Adrenal gland (tissue), 12 donors: Measurements from ENCODE around the gene ERAP2. TPM values are rescaled to one million over a fixed set of nuclear protein-coding genes. Genes with fewer than 3 reads are reported as not detected.
A peak's percentile ranks its signal among the peaks of the same experiment; 100 is the strongest.

Experiments used
- DNase-seq, 7 donors: peaks; one replicate each; pipeline ENCODE4 v3.0.0-alpha.2; 2019 to 2020
- H3K27ac ChIP-seq, 5 donors: fragments of 200-600 bp; sonication (generic) in 4 of 5; 1 replicate in 3 of 5; 2 replicates in 2 of 5; pipeline versions ENCODE4 v1.5.1 to v1.8.0; 2016 to 2020; ENCODE audit warnings: mild to moderate bottlenecking in 1 of 5
- H3K27me3 ChIP-seq: fragments of 200-600 bp; 2 replicates; pipeline ENCODE4 v1.8.0; 2021
- H3K36me3 ChIP-seq, 2 donors: fragments of 200-600 bp; replicated peaks in 1 of 2; 1 replicate in 1 of 2; 2 replicates in 1 of 2; pipeline versions ENCODE4 v1.5.1 to v1.8.0; 2018 to 2022
- H3K4me1 ChIP-seq, 2 donors: fragments of 200-600 bp; replicated peaks in 1 of 2; 1 replicate in 1 of 2; 2 replicates in 1 of 2; pipeline versions ENCODE4 v1.5.1 to v1.8.0; 2018 to 2021
- H3K4me3 ChIP-seq, 4 donors: fragments of 200-600 bp; sonication (generic) in 3 of 4; one replicate each; pipeline ENCODE4 v1.5.1; 2016 to 2018
- H3K9me3 ChIP-seq, 3 donors: fragments of 200-600 bp; sonication (generic) in 1 of 3; replicated peaks in 1 of 3; 1 replicate in 2 of 3; 2 replicates in 1 of 3; pipeline versions ENCODE4 v1.5.1 to v1.8.0; 2016 to 2021
- CTCF ChIP-seq, 6 experiments: fragments of 450-650 bp in 4 of 6; fragments of 200-600 bp in 2 of 6; sonication (generic) in 1 of 6; IDR thresholded peaks; 1 replicate in 5 of 6; 2 replicates in 1 of 6; pipeline versions ENCODE4 v1.5.1 to v1.8.0; 2016 to 2021; ENCODE audit warnings: antibody characterized with exemption in 6 of 6, mild to moderate bottlenecking in 2 of 6, moderate library complexity in 1 of 6
- POLR2A ChIP-seq, 2 donors: fragments of 450-650 bp; IDR thresholded peaks; one replicate each; pipeline ENCODE4 v1.6.1; 2017; ENCODE audit warnings: antibody characterized with exemption in 2 of 2, mild to moderate bottlenecking in 2 of 2, moderate library complexity in 1 of 2
- WGBS, 4 donors: extraction: QIAGEN DNeasy Blood & Tissue Kit in 2 of 4; methylation state at CpG; one replicate each; pipeline versions ENCODE4 v1.1.5 to v1.1.7; 2013 to 2017; 5-methylcytosine and 5-hydroxymethylcytosine counted together
- intact Hi-C, 2 donors: fragments of 100-400 bp; cut with DNase I; formaldehyde crosslinking; loops; one replicate each; pipeline versions ENCODE4 v1.14.1 to v1.15.0; 2022 to 2023
- polyA plus RNA-seq, 3 donors: library from polyadenylated mRNA; stranded (reverse); fragments of 200-250 nt in 2 of 3; fragments of 350-450 nt in 1 of 3; fragmentation: Illumina TruSeq in 1 of 3; extraction: RNeasy Lipid Tissue Mini Kit (QIAGEN cat#74804) in 1 of 3; gene quantifications; one replicate each; pipeline ENCODE4 v1.2.3, GENCODE V29; 2013 to 2014
- total RNA-seq, 9 donors: library from RNA; depleted of rRNA in 4 of 9; stranded (reverse); fragments of >200 nt in 4 of 9; fragments of 120-200 nt in 1 of 9; fragmentation: NEBNext Ultra II Directional in 1 of 9; extraction: Animal tissue kit (Norgen Biotek cat#: 25700) in 1 of 9; gene quantifications; one replicate each; pipeline versions ENCODE4 v1.1.0 to v1.2.4, GENCODE V29; 2013 to 2023
- donor health status: healthy with polysubstance abuse.
- donor health status: Bipolar disorder and iron deficiency.
- donor health status: DM: yes; HTN: yes; CAD: no.
- donor health status: DM: no; HTN: no; CAD: no.
- donor health status: DM: no; HTN: no; CAD: no.
- donor health status: DM: yes; HTN: yes; CAD: no.

ERAP2 gene
- total and polyA plus RNA-seq, 12 donors, result 0.94 to 32.1 (median 10.2) TPM

GRCh38 chr5:96884995-96885394 lies 8.7 kb downstream of the ERAP2 start:
- Histone ChIP-seq H3K36me3 (peaks cover 0 to 10% of the 10 kb centered on the region in 2 donors), H3K4me1 (peaks cover 0 to 23% of the 10 kb centered on the region in 2 donors), H3K9me3 (no peaks in the 10 kb centered on the region), H3K4me3 (no peak overlapping the region), H3K27ac (no peak overlapping the region), H3K27me3 (no peaks in the 10 kb centered on the region)
- TF ChIP-seq CTCF (IDR thresholded peaks at IDR 0.05) (no peak), POLR2A (IDR thresholded peaks at IDR 0.05) (no peak)
- 90 to 94% (median 91%) methylated on average over 7 of the region's 7 CpGs for WGBS, 4 donors
- DNase-seq, result no peak
- intact Hi-C loops, result no loop called here

GRCh38 chr5:96885518-96886338 lies 9.4 kb downstream of the ERAP2 start:
- DNase-seq, result no peak
- WGBS, 4 donors, result 55 to 76% (median 63%) methylated on average over 5 of the region's 5 CpGs
- Histone ChIP-seq H3K36me3 (peaks cover 0 to 10% of the 10 kb centered on the region in 2 donors), H3K9me3 (no peaks in the 10 kb centered on the region), H3K27ac (no peak overlapping the region), H3K27me3 (no peaks in the 10 kb centered on the region), H3K4me1 (peaks cover 0 to 23% of the 10 kb centered on the region in 2 donors), H3K4me3 (no peak overlapping the region)
- intact Hi-C loops, result no loop called here
- TF ChIP-seq POLR2A (IDR thresholded peaks at IDR 0.05) (no peak), CTCF (IDR thresholded peaks at IDR 0.05) (no peak)

- intact Hi-C loops, result no loop called here
- DNase-seq, result no peak
- WGBS, 4 donors, result 80 to 95% (median 94%) methylated on average over 4 of the region's 4 CpGs
- H3K36me3 ChIP-seq, result peaks cover 0 to 21% of the 10 kb centered on the region in 2 donors
- no peaks in the 10 kb centered on the region for H3K9me3 ChIP-seq
- no peaks in the 10 kb centered on the region for H3K4me1 ChIP-seq
- no peaks in the 10 kb centered on the region for H3K27me3 ChIP-seq
- H3K4me3 ChIP-seq, result no peak overlapping the region
- TF ChIP-seq CTCF (IDR thresholded peaks at IDR 0.05) (no peak), POLR2A (IDR thresholded peaks at IDR 0.05) (no peak)
- no peak overlapping the region for H3K27ac ChIP-seq
Measured at GRCh38 chr5:96893342-96893741, 17.0 kb downstream of the ERAP2 start.

GRCh38 chr5:96896276-96896675 lies 20.0 kb downstream of the ERAP2 start:
- H3K27me3 ChIP-seq, result no peaks in the 10 kb centered on the region
- H3K27ac ChIP-seq, result peak overlapping the region in 1 of 5 donors; percentile 2
- intact Hi-C loops, result no loop called here
- WGBS, 4 donors, result 72 to 82% (median 80%) methylated on average over 4 of the region's 4 CpGs
- no peak for DNase-seq
- no peak for TF ChIP-seq POLR2A (IDR thresholded peaks at IDR 0.05)
- TF ChIP-seq CTCF (IDR thresholded peaks at IDR 0.05), result no peak
- no peaks in the 10 kb centered on the region for H3K4me1 ChIP-seq
- peaks cover 0 to 14% of the 10 kb centered on the region in 2 donors for H3K36me3 ChIP-seq
- H3K4me3 ChIP-seq, result no peak overlapping the region
- no peaks in the 10 kb centered on the region for H3K9me3 ChIP-seq
